DMS 273 treated with DMSO at 0.1 percent for 48 hours (cell line): Measurements from ENCODE around the gene ORM1.

Source experiments
- DNase-seq: peaks from one replicate; lab custom pipeline; 2025; lab: John Stamatoyannopoulos, UW

Gene ORM1

GRCh38 chr9:114367366-114367765 lies 44.5 kb downstream of the ORM1 start:
- DNase-seq, result no peak

GRCh38 chr9:114367772-114368569 lies 45.1 kb downstream of the ORM1 start:
- no peak for DNase-seq

- DNase-seq, result no peak
Measured at GRCh38 chr9:114369216-114370130, 46.6 kb downstream of the ORM1 start.

GRCh38 chr9:114370251-114370967 lies 47.5 kb downstream of the ORM1 start:
- DNase-seq, result peak; percentile 54

GRCh38 chr9:114370968-114371320 lies 48.0 kb downstream of the ORM1 start:
- no peak for DNase-seq

- no peak for DNase-seq
Measured at GRCh38 chr9:114371343-114371944, 48.5 kb downstream of the ORM1 start.

- DNase-seq, result no peak
Measured at GRCh38 chr9:114371973-114372917, 49.3 kb downstream of the ORM1 start.

GRCh38 chr9:114372921-114373448 lies 50.1 kb downstream of the ORM1 start:
- no peak for DNase-seq

GRCh38 chr9:114373960-114374730 lies 51.2 kb downstream of the ORM1 start:
- DNase-seq, result no peak

GRCh38 chr9:114374936-114375335 lies 52.0 kb downstream of the ORM1 start:
- no peak for DNase-seq

- DNase-seq, result no peak
Measured at GRCh38 chr9:114375386-114376175, 52.7 kb downstream of the ORM1 start.
